HG02938 (cell line): ENCODE measurements around the gene ADGRD2.

Experiments
- ATAC-seq: cut with Tn5 transposase; IDR thresholded peaks from one replicate; pipeline ENCODE4 v1.9.1; 2021; ENCODE audit warnings: mild to moderate bottlenecking, moderate library complexity; ENCODE audit not compliant: unreplicated experiment

The ADGRD2 gene

GRCh38 chr9:124456341-124457078, 6.3 kb downstream of the ADGRD2 start:
- no peak for ATAC-seq

GRCh38 chr9:124457079-124457886, 7.0 kb downstream of the ADGRD2 start:
- no peak for ATAC-seq

- no peak for ATAC-seq
Observed at GRCh38 chr9:124457887-124458431, 7.7 kb downstream of the ADGRD2 start.

- no peak for ATAC-seq
Observed at GRCh38 chr9:124458441-124458840, 8.2 kb downstream of the ADGRD2 start.

- ATAC-seq: no peak
Observed at GRCh38 chr9:124462739-124463138, 12.5 kb downstream of the ADGRD2 start.

GRCh38 chr9:124465736-124466135, 15.5 kb downstream of the ADGRD2 start:
- no peak for ATAC-seq

- ATAC-seq: no peak
Observed at GRCh38 chr9:124467410-124468060, 17.3 kb downstream of the ADGRD2 start.

GRCh38 chr9:124468061-124468740, 17.9 kb downstream of the ADGRD2 start:
- no peak for ATAC-seq

- no peak for ATAC-seq
Observed at GRCh38 chr9:124469011-124469832, 19.0 kb downstream of the ADGRD2 start.

- no peak for ATAC-seq
Observed at GRCh38 chr9:124470306-124470705, 20.1 kb downstream of the ADGRD2 start.

GRCh38 chr9:124470726-124471125, 20.5 kb downstream of the ADGRD2 start:
- ATAC-seq: no peak

GRCh38 chr9:124471761-124472160, 21.5 kb downstream of the ADGRD2 start:
- no peak for ATAC-seq

- ATAC-seq: no peak
Observed at GRCh38 chr9:124472770-124473169, 22.5 kb downstream of the ADGRD2 start.

GRCh38 chr9:124473310-124473709, 23.1 kb downstream of the ADGRD2 start:
- ATAC-seq: no peak

GRCh38 chr9:124474151-124474550, 23.9 kb downstream of the ADGRD2 start:
- no peak for ATAC-seq

GRCh38 chr9:124475158-124475867, 25.1 kb downstream of the ADGRD2 start:
- ATAC-seq: no peak

GRCh38 chr9:124475868-124476690, 25.8 kb downstream of the ADGRD2 start:
- no peak for ATAC-seq

GRCh38 chr9:124477211-124477647, 27.0 kb downstream of the ADGRD2 start:
- ATAC-seq: no peak
